OCI-LY3 (cell line): ENCODE measurements around the gene KLK8.

Experiments used
- CTCF ChIP-seq: fragments of 200-600, 300-600 bp; sonication (generic); IDR thresholded peaks from 2 replicates; pipeline ENCODE4 v1.5.1; 2014; ENCODE audit warnings: antibody characterized with exemption, low read length, low read depth
- EZH2phosphoT487 ChIP-seq: fragments of 200-600 bp; shearing (Covaris generic); IDR thresholded peaks from 2 replicates; pipeline ENCODE4 v1.6.1; 2018; ENCODE audit warnings: antibody characterized with exemption, mixed run types, low read depth

GRCh38 chr19:51040151-51040550 is 38.7 kb upstream of the KLK8 start:
- TF ChIP-seq CTCF, result no peak
- no peak for TF ChIP-seq EZH2phosphoT487
